ENCODE measurements around the gene WDR91. TPM values are rescaled to one million over a fixed set of nuclear protein-coding genes. Genes with fewer than 3 reads are reported as not detected.

Gene WDR91
- total and polyA plus RNA-seq, 4 donors, result 5.8 to 19.0 (median 9.2) TPM

GRCh38 chr7:135181929-135182678, 29.2 kb downstream of the WDR91 start:
- DNase-seq (ENCODE audit: low spot score), result no peak
- no peak overlapping the region for H3K27ac ChIP-seq (ENCODE audit: low read depth in 1 of 2, low read length in 2 of 2)
- H3K9me3 ChIP-seq (ENCODE audit: control insufficient read depth in 4 of 4, low read length in 3 of 4), result peaks cover 0 to 5% (median 1%) of the 10 kb centered on the region in 4 donors
- H3K4me3 ChIP-seq (ENCODE audit: low read depth in 1 of 3, low read length in 3 of 3), result no peak overlapping the region
- H3K36me3 ChIP-seq (ENCODE audit: control insufficient read depth in 4 of 4, insufficient read depth in 3 of 4, low read depth in 1 of 4, low read length in 3 of 4), result peaks cover 12 to 53% (median 27%) of the 10 kb centered on the region in 4 donors
- no peak for TF ChIP-seq FOXA2 (IDR thresholded peaks at IDR 0.05)
- TF ChIP-seq ATF3 (IDR thresholded peaks at IDR 0.05), result no peak
- TF ChIP-seq HNF4G (IDR thresholded peaks at IDR 0.05), result no peak
- TF ChIP-seq FOXA1 (IDR thresholded peaks at IDR 0.05), result no peak
- 98% methylated on average over 31 of the region's 31 CpGs for WGBS
- no peak overlapping the region for H3K9ac ChIP-seq (ENCODE audit: low read depth in 1 of 2, low read length in 2 of 2)
- no peaks in the 10 kb centered on the region for H3K4me1 ChIP-seq (ENCODE audit: control insufficient read depth in 4 of 4, insufficient read depth in 4 of 4, low read length in 3 of 4)
- no peaks in the 10 kb centered on the region for H3K27me3 ChIP-seq (ENCODE audit: control insufficient read depth in 4 of 4, insufficient read depth in 4 of 4, low read length in 3 of 4)

GRCh38 chr7:135181261-135181928, 29.9 kb downstream of the WDR91 start:
- 88% methylated on average over 3 of the region's 3 CpGs for WGBS
- no peaks in the 10 kb centered on the region for H3K27me3 ChIP-seq (ENCODE audit: control insufficient read depth in 4 of 4, insufficient read depth in 4 of 4, low read length in 3 of 4)
- H3K9me3 ChIP-seq (ENCODE audit: control insufficient read depth in 4 of 4, low read length in 3 of 4), result peaks cover 0 to 5% (median 1%) of the 10 kb centered on the region in 4 donors
- DNase-seq (ENCODE audit: low spot score), result no peak
- peaks cover 12 to 49% (median 22%) of the 10 kb centered on the region in 4 donors for H3K36me3 ChIP-seq (ENCODE audit: control insufficient read depth in 4 of 4, insufficient read depth in 3 of 4, low read depth in 1 of 4, low read length in 3 of 4)
- H3K4me3 ChIP-seq (ENCODE audit: low read depth in 1 of 3, low read length in 3 of 3), result no peak overlapping the region
- no peak for TF ChIP-seq JUND (IDR thresholded peaks at IDR 0.05)
- no peak for TF ChIP-seq EGR1 (IDR thresholded peaks at IDR 0.05; ENCODE audit: low read depth in 2 of 2)
- no peak for TF ChIP-seq HNF4G (IDR thresholded peaks at IDR 0.05)
- TF ChIP-seq GABPA (IDR thresholded peaks at IDR 0.05 in 1 of 2, conservative IDR thresholded peaks at IDR 0.05 in 1 of 2), result no peak
- no peak for TF ChIP-seq FOXA1 (IDR thresholded peaks at IDR 0.05)
- TF ChIP-seq MAX (IDR thresholded peaks at IDR 0.05), result no peak
- TF ChIP-seq RAD21 (IDR thresholded peaks at IDR 0.05), result no peak
- H3K27ac ChIP-seq (ENCODE audit: low read depth in 1 of 2, low read length in 2 of 2), result no peak overlapping the region
- no peaks in the 10 kb centered on the region for H3K4me1 ChIP-seq (ENCODE audit: control insufficient read depth in 4 of 4, insufficient read depth in 4 of 4, low read length in 3 of 4)
- no peak overlapping the region for H3K9ac ChIP-seq (ENCODE audit: low read depth in 1 of 2, low read length in 2 of 2)

- Histone ChIP-seq H3K9me3 (ENCODE audit: control insufficient read depth in 4 of 4, low read length in 3 of 4) (peaks cover 0 to 5% (median 1%) of the 10 kb centered on the region in 4 donors), H3K27me3 (ENCODE audit: control insufficient read depth in 4 of 4, insufficient read depth in 4 of 4, low read length in 3 of 4) (no peaks in the 10 kb centered on the region), H3K4me3 (ENCODE audit: low read depth in 1 of 3, low read length in 3 of 3) (no peak overlapping the region), H3K4me1 (ENCODE audit: control insufficient read depth in 4 of 4, insufficient read depth in 4 of 4, low read length in 3 of 4) (no peaks in the 10 kb centered on the region), H3K9ac (ENCODE audit: low read depth in 1 of 2, low read length in 2 of 2) (no peak overlapping the region), H3K27ac (ENCODE audit: low read depth in 1 of 2, low read length in 2 of 2) (no peak overlapping the region), H3K36me3 (ENCODE audit: control insufficient read depth in 4 of 4, insufficient read depth in 3 of 4, low read depth in 1 of 4, low read length in 3 of 4) (peaks cover 0 to 37% (median 14%) of the 10 kb centered on the region in 4 donors)
- DNase-seq (ENCODE audit: low spot score), result no peak
- WGBS, result 98% methylated on average over 5 of the region's 5 CpGs
- TF ChIP-seq RXRA (IDR thresholded peaks at IDR 0.05) (no peak), CTCF (IDR thresholded peaks at IDR 0.05; ENCODE audit: low read depth, low read length, missing input control) (no peak), FOXA2 (IDR thresholded peaks at IDR 0.05) (no peak), HNF4G (IDR thresholded peaks at IDR 0.05) (no peak), FOXA1 (IDR thresholded peaks at IDR 0.05) (no peak), HNF4A (conservative IDR thresholded peaks at IDR 0.05) (no peak), TAF1 (conservative IDR thresholded peaks at IDR 0.05) (no peak), ATF3 (IDR thresholded peaks at IDR 0.05) (no peak), ZBTB33 (IDR thresholded peaks at IDR 0.05) (no peak), SP1 (IDR thresholded peaks at IDR 0.05) (no peak), RAD21 (IDR thresholded peaks at IDR 0.05) (no peak), REST (IDR thresholded peaks at IDR 0.05) (no peak), MAX (IDR thresholded peaks at IDR 0.05) (no peak), YY1 (IDR thresholded peaks at IDR 0.05) (no peak), GABPA (IDR thresholded peaks at IDR 0.05 in 1 of 2, conservative IDR thresholded peaks at IDR 0.05 in 1 of 2) (no peak)
These were observed 31.2 kb downstream of the WDR91 start for GRCh38 chr7:135180122-135180521.

Measured in liver (tissue), 9 donors.